Mucosa of gallbladder (tissue), 1 donor: Measurements from ENCODE around the gene MTRF1L. TPM values are rescaled to one million over a fixed set of nuclear protein-coding genes. Genes with fewer than 3 reads are reported as not detected.
A peak's percentile ranks its signal among the peaks of the same experiment; 100 is the strongest.
"Not testable (repeated sequence)": the region's sequence is repeated elsewhere in the genome, so short reads cannot be mapped to it uniquely, and the experiment has no call there.

Source experiments
- DNase-seq: peaks from one replicate; pipeline ENCODE4 v3.0.0-alpha.2; 2020; ENCODE audit warnings: low spot score
- total RNA-seq: library from RNA; stranded (reverse); gene quantifications from one replicate; pipeline ENCODE4 v1.2.1, GENCODE V29; 2021
- donor health status: DM: no; HTN: no; CAD: no.

MTRF1L gene
- total RNA-seq, 1 donor from 2014 or later: 18.2 TPM

DNA sequence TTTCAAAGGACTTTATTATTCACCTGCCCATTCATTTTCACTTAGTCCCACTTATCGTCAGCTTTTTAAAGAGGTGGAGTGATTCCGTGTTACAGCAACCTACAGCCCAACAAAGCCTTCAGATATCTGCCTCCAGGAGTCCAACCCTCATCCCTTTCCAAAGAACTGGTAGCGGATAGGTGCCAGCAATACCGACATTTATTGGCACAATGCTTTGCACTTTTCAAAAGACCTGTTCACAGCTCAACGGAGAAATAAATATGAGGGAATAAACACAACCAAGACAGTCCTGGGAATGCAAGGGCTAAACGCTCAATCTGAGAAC, 819 bp upstream of the MTRF1L start:
- no peak for DNase-seq

DNA sequence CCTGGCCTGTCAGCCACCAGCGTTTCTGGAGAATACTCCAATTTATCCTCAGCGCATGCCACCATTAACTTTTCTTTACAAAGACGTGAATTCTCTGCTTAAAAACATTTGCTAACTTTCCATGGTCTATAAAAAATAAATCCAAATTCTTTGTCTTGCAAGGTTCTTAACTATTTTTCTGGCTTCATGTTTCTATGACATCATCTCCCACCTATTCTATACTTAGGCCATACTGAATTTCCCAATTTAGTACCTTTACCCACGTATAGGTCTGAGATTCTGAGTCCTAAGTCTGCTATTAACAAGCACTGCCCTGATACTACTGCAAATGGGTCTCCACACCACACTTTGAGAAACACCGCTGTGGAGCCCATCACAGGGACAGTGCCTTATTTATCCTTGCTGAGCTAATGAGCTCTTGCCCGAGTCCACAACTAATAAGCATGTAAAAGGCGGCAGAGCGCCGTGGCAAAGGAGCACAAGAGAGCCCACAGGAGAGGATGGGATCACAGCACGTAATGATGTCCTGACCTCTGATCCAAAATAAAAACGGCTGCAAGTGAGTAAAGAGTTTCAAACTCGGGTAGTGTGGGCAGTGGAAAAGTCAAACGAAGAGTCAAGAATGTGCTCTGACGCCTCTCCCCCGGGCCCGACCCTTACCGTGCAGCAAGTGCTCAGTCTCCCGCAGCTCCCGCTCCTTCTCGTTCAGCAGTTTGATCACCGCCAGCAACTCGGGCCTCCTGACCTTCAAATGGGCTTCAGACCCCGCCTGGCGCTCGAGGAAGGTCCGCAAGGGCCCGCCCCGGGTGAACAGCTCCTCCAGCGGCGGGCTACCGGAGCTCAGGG, 519 bp downstream of the MTRF1L start:
- no peak for DNase-seq

DNA sequence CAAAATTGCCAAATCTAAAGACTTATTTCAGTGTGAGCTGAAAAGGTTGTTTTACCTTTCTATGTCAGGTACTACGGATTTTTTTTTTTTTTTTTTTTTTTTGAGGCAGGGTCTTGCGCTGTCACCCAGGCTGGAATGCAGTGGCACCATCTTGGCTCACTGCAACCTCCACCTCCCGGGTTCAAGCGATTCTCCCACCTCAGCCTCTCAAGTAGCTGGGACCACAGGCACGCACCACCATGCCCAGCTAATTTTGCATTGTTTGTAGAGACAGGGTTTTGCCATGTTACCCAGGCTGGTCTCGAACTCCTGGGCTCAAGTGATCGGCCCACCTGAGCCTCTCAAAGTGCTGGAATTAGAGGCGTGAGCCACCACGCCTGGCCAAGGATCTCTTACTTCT, 1.7 kb downstream of the MTRF1L start:
- DNase-seq: not testable (repeated sequence)

DNA sequence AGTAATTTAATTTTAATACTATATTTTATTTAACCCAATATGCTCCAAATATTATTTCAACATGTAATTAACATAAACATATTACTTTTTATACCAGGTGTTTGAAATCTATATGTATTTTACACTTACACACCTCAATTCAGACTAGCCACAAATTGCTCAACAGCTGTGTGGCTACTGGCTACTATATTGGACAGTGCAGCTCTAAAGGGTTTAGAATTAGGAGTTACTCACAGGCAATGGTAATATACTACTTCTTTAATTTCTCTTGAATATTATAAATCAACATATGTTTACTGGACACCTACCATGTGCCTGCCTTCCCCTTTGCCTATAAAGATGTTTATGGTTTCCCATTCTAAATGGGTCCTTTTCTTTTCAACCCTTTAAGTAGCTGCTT, 2.3 kb downstream of the MTRF1L start:
- no peak for DNase-seq

DNA sequence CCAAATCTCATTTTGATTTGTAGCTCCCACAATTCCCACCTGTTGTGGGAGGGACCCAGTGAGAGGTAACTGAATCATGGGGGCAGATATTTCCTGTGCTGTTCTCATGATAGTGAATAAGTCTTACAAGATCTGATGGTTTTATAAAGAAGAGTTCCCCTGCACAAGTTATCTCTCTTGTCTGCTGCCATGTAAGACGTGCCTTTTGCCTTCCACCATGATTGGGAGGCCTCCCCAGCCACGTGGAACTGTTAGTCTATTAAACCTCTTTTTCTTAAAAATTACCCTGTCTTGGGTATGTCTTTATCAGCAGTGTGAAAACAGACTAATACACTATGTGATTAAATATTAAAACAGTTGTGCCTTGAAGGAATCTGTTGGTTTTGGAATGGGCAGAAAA, 3.0 kb downstream of the MTRF1L start:
- not testable (repeated sequence) for DNase-seq

DNA sequence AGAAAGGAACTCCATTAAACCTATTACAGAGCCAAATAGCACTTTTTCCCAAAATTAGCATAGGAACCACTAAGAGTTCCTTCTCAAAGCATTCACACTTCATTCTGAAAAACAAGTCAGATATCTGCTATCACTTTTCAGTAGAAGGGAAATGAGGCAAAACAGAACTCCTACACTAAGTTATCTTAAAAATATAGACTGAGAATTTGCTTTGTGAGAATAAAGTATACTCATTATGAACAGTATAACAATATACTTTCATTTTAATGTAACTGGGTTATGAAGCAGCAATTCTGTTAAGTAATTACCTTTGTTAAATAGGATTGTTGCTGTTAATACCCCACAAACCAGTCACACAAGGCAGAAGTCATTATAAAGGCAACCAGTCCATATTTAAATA, 8.7 kb downstream of the MTRF1L start:
- DNase-seq: no peak

- DNase-seq: no peak
These were observed 9.1 kb downstream of the MTRF1L start for GRCh38 chr6:152993431-152993830.

DNA sequence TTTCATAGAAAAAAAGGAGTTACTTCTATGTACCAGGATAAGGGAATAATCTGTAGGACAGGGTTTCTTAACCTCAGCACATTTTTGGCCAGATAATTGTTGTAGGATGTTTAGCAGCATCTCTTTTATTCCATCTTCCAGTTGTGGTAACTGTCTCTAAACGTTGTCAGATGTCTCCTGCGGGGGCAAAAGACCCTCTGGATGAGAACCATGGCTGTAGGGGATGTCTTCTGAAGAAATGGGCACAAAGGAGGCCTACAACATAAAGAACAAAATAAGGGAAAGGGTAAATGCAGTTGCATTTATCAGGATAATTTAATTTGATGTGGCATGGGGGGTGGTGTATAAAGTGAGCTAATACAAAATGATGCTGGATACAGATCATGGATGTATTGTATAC, 15.5 kb downstream of the MTRF1L start:
- DNase-seq: no peak

GRCh38 chr6:152985300-152985699, 17.2 kb downstream of the MTRF1L start:
- DNase-seq: not testable (repeated sequence)

GRCh38 chr6:152984513-152984872, 18.0 kb downstream of the MTRF1L start:
- no peak for DNase-seq

DNA sequence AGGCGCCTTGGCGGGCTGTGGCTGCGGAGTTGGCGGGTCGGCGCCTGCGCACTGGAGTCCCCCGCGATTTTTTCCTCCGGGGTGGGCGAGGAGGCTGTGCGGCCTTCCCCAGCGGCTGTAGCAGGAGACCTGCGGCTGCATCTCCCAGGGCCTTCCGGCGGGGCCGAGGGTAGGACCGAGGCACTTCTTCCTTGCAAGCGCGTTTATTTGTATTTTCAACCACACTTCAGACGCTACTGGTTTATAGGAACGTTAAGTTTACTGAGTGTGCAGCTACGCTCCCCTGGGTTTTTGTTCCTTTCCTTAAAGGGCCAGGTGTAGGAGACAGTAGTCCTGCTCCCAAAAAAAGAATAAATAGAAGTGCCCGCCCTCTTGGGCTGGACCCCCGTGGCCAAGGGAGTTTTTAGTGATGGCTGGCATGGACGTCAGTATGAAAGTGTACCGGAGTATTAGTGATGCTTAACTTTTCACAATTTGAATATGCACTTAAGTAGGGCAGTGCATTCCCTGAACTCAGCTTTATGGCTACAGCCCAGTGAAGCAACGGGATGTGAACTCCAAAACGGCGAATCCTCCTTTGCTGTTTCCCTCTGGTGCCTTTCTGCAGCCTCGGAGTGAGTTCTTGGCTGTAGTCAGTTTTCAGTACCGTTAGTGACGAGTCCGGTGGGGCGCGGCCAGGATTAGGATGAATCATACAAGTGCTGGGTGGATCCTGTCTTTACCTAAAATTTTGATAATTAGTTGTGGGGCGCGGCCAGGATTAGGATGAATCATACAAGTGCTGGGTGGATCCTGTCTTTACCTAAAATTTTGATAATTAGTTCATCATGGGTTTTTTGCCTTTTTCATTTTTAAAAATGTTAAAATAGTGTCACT, 18.6 kb downstream of the MTRF1L start:
- DNase-seq: peak; percentile 68

- peak; percentile 97 for DNase-seq
These were observed 19.4 kb downstream of the MTRF1L start, which contains the start of gene FBXO5 for GRCh38 chr6:152982904-152983636. FBXO5 (minus strand) TSS chr6:152983041; CDS start chr6:152982959, 82 bp downstream.

DNA sequence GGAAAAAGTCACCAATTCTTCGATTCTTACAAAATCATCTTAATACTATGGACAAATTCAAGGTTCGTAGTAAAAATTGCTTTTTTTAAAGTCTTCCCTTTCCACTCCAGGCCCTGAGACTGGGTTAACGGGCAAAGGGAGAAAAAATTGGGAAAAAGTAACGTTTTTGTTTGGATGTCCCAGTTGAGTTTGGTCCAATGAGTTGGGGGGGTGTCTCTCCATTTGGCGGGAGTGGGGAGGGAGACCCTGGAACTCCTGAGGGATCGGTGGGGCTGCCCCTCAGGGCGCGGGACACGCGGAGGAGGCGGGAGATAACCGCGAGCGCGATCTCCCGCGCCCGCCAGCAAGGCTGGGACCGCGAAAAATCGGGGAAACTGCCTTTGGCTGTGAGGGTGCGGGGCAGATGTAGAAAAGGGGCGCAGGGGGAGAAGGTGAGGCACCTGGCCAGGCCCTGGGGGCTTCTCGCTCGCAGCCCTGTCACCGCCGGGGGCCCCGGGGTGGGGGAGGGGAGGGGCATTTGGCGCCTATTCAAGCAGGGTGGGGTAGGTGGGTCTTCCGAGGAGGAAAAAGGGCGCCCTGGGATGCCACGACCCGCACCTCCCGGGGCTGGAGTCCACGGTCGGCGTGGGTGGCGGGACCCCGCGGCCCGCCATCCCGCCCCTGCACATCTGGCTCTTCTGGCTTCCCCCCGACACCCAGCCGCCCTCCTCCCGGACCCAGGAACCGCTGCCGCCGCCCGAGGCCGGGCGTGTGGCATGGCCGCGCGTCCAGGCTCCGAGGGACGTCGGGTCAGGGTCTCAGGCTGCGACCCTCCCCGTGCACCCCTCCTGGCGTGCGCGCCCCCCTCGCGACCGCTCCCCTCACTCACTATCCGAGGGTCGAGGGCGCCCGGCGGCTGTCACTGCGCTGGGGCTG, 20.3 kb downstream of the MTRF1L start:
- no peak for DNase-seq

DNA sequence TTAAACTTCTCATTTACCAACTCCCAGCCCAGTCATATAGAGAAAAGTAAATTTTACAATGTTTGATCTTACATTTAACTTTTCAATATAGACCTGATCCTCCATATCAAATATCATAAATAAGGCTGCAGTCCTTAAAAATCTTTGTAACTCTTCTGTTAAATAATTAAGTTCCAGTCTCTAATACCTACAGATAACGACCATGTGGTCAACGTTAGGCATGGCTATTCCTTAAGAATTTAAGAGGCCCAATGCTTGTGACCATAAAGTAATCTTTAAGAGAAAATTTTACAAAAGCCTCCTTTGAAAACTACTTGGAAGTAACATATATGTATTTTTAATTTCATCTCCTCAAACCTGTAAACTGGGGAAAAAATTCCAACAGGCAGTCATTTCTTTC, 21.3 kb downstream of the MTRF1L start:
- DNase-seq: no peak

- no peak for DNase-seq
These were observed 21.9 kb downstream of the MTRF1L start for GRCh38 chr6:152980656-152981055.

DNA sequence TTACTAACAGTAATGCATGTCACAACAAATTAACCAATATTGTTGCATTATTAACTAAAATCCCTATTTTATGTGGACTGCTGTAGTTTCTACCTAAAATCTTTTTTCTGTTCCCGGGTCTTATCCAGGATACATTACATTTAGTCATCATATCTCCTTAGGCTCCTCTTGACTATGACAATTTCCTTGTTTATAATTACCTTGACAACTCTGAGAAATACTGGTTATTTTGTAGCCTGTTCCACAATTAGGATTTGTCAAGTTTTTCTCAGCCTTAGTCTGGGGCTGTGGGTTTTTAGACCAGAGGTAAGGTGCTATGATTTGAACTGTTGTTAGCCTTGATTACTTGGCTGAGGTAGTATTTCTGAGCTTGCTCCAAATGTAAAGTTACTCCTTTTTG, 23.4 kb downstream of the MTRF1L start:
- DNase-seq: no peak

DNA sequence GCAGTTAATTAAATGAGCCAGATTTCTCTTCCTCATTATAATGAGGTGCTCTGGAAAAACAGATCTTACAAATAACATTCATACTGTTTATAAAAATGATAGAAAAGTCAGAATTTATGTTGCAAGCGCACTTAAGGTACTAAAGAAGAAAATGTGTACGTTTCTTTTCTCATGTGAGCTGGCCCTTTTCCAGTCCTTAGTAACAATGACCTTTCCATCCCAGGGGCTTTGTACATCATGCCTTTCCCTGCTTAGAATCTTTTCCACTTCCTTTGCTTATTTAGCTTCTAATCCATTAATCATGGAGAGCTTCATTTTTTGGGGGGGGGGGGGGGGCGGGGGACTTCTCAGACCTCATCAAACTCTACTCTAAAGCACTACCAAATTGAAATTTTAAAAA, 24.5 kb downstream of the MTRF1L start:
- DNase-seq: no peak

- no peak for DNase-seq
These were observed 25.0 kb downstream of the MTRF1L start for GRCh38 chr6:152977556-152977955.

GRCh38 chr6:152976749-152977148, 25.8 kb downstream of the MTRF1L start:
- no peak for DNase-seq

- DNase-seq: no peak
These were observed 27.1 kb downstream of the MTRF1L start for GRCh38 chr6:152975204-152975915.

GRCh38 chr6:152973916-152974315, 28.6 kb downstream of the MTRF1L start:
- DNase-seq: no peak
